ENCODE results near the gene DCTD. TPM values are rescaled to one million over a fixed set of nuclear protein-coding genes. Genes with fewer than 3 reads are reported as not detected.

DCTD gene
- total and polyA plus RNA-seq, 2 experiments from 2014 or later = 39.3 to 40.3 TPM

GRCh38 chr4:182922501-182923284 lies 5.5 kb upstream of the DCTD start (continued):
- TF ChIP-seq POLR2AphosphoS5 (IDR thresholded peaks at IDR 0.05; ENCODE audit: low read depth) (no peak), NANOG (IDR thresholded peaks at IDR 0.05; ENCODE audit: borderline replicate concordance) (no peak), STAT1 (IDR thresholded peaks at IDR 0.05; ENCODE audit: unreplicated experiment) (no peak), EZH2 (IDR thresholded peaks at IDR 0.05; ENCODE audit: low read depth, unreplicated experiment) (no peak), ZNF114 (CRISPR knock-in tag; IDR thresholded peaks at IDR 0.05) (no peak), JUNB (IDR thresholded peaks at IDR 0.05; ENCODE audit: unreplicated experiment) (no peak)
- TF ChIP-seq, protein P1, sequence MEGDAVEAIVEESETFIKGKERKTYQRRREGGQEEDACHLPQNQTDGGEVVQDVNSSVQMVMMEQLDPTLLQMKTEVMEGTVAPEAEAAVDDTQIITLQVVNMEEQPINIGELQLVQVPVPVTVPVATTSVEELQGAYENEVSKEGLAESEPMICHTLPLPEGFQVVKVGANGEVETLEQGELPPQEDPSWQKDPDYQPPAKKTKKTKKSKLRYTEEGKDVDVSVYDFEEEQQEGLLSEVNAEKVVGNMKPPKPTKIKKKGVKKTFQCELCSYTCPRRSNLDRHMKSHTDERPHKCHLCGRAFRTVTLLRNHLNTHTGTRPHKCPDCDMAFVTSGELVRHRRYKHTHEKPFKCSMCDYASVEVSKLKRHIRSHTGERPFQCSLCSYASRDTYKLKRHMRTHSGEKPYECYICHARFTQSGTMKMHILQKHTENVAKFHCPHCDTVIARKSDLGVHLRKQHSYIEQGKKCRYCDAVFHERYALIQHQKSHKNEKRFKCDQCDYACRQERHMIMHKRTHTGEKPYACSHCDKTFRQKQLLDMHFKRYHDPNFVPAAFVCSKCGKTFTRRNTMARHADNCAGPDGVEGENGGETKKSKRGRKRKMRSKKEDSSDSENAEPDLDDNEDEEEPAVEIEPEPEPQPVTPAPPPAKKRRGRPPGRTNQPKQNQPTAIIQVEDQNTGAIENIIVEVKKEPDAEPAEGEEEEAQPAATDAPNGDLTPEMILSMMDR (conservative IDR thresholded peaks at IDR 0.05; ENCODE audit: low read depth in 2 of 2) = no peak

- H3K36me3 ChIP-seq (ENCODE audit: insufficient read depth) = no peaks in the 10 kb centered on the region
- no peak overlapping the region for H3K4me2 ChIP-seq
- H3K4me3 Mint-ChIP-seq = no peak overlapping the region
- no peak overlapping the region for H3K4me3 ChIP-seq
- peaks cover 7% of the 10 kb centered on the region for H3K27me3 Mint-ChIP-seq (ENCODE audit: insufficient read depth, low read depth, poor library complexity)
- no peak overlapping the region for H2AFZ ChIP-seq
- H3K4me1 Mint-ChIP-seq = peaks cover 19% of the 10 kb centered on the region
- no peaks in the 10 kb centered on the region for H3K9me3 Mint-ChIP-seq
- H3K27me3 ChIP-seq (ENCODE audit: insufficient read depth) = peaks cover 4% of the 10 kb centered on the region; the same call in 1 of the 2 replicates
- peaks cover 14% of the 10 kb centered on the region; the same call in 1 of the 2 replicates for H3F3A ChIP-seq (replicated peaks; ENCODE audit: low read depth)
- no peaks in the 10 kb centered on the region for H3K79me2 ChIP-seq (replicated peaks; ENCODE audit: insufficient read depth)
- peaks cover 9% of the 10 kb centered on the region for H3K4me1 ChIP-seq (ENCODE audit: insufficient read depth)
- no peaks in the 10 kb centered on the region for H4K20me1 ChIP-seq (replicated peaks; ENCODE audit: insufficient read depth)
- H3K27ac Mint-ChIP-seq = no peak overlapping the region
- H3K27ac ChIP-seq (ENCODE audit: low read depth) = no peak overlapping the region
- no peaks in the 10 kb centered on the region for H3K36me3 Mint-ChIP-seq (ENCODE audit: low read depth)
- no peak for ATAC-seq
- DNase-seq (ENCODE audit: low spot score) = no peak
- H3K9me2 ChIP-seq (ENCODE audit: insufficient read depth) = no peaks in the 10 kb centered on the region
- TF ChIP-seq CREB1 (CRISPR knock-in tag; IDR thresholded peaks at IDR 0.05; ENCODE audit: low read depth) = no peak
- TF ChIP-seq NANOG (IDR thresholded peaks at IDR 0.05; ENCODE audit: borderline replicate concordance) = no peak
- no peak for TF ChIP-seq JUNB (IDR thresholded peaks at IDR 0.05; ENCODE audit: unreplicated experiment)
- TF ChIP-seq, protein P1 (conservative IDR thresholded peaks at IDR 0.05; ENCODE audit: low read depth in 2 of 2) = no peak
- TF ChIP-seq EZH2 (IDR thresholded peaks at IDR 0.05; ENCODE audit: low read depth, unreplicated experiment) = no peak
- no peak for TF ChIP-seq ZNF331 (CRISPR knock-in tag; IDR thresholded peaks at IDR 0.05; ENCODE audit: low read depth)
- TF ChIP-seq POLR2AphosphoS5 (IDR thresholded peaks at IDR 0.05; ENCODE audit: low read depth) = no peak
- TF ChIP-seq EZH2phosphoT487 (IDR thresholded peaks at IDR 0.05; ENCODE audit: unreplicated experiment) = no peak
- TF ChIP-seq, protein P2, sequence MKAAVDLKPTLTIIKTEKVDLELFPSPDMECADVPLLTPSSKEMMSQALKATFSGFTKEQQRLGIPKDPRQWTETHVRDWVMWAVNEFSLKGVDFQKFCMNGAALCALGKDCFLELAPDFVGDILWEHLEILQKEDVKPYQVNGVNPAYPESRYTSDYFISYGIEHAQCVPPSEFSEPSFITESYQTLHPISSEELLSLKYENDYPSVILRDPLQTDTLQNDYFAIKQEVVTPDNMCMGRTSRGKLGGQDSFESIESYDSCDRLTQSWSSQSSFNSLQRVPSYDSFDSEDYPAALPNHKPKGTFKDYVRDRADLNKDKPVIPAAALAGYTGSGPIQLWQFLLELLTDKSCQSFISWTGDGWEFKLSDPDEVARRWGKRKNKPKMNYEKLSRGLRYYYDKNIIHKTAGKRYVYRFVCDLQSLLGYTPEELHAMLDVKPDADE (IDR thresholded peaks at IDR 0.05) = no peak
- no peak for TF ChIP-seq ZNF114 (CRISPR knock-in tag; IDR thresholded peaks at IDR 0.05)
- TF ChIP-seq, protein P3, sequence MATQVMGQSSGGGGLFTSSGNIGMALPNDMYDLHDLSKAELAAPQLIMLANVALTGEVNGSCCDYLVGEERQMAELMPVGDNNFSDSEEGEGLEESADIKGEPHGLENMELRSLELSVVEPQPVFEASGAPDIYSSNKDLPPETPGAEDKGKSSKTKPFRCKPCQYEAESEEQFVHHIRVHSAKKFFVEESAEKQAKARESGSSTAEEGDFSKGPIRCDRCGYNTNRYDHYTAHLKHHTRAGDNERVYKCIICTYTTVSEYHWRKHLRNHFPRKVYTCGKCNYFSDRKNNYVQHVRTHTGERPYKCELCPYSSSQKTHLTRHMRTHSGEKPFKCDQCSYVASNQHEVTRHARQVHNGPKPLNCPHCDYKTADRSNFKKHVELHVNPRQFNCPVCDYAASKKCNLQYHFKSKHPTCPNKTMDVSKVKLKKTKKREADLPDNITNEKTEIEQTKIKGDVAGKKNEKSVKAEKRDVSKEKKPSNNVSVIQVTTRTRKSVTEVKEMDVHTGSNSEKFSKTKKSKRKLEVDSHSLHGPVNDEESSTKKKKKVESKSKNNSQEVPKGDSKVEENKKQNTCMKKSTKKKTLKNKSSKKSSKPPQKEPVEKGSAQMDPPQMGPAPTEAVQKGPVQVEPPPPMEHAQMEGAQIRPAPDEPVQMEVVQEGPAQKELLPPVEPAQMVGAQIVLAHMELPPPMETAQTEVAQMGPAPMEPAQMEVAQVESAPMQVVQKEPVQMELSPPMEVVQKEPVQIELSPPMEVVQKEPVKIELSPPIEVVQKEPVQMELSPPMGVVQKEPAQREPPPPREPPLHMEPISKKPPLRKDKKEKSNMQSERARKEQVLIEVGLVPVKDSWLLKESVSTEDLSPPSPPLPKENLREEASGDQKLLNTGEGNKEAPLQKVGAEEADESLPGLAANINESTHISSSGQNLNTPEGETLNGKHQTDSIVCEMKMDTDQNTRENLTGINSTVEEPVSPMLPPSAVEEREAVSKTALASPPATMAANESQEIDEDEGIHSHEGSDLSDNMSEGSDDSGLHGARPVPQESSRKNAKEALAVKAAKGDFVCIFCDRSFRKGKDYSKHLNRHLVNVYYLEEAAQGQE (IDR thresholded peaks at IDR 0.05; ENCODE audit: unreplicated experiment) = no peak
These were observed 4.4 kb upstream of the DCTD start for GRCh38 chr4:182921608-182922007.
